Activated T-cell treated with anti-CD3 and anti-CD28 coated beads, Interleukin-2, amount 50 U/mL, for 24 hours (primary cell): ENCODE results near the gene C9orf57.
A peak's percentile ranks its signal among the peaks of the same experiment; 100 is the strongest.
"Not testable (repeated sequence)": the region's sequence is repeated elsewhere in the genome, so short reads cannot be mapped to it uniquely, and the experiment has no call there.

Experiments
- DNase-seq: peaks from one replicate; pipeline ENCODE4 v3.0.0-alpha.2; 2020
- H3K27ac Mint-ChIP-seq: 2 replicates; pipeline ENCODE4 v1.8.0; 2020; ENCODE audit warnings: mild to moderate bottlenecking, mixed read lengths
- H3K27me3 Mint-ChIP-seq: 2 replicates; pipeline ENCODE4 v1.8.0; 2020; ENCODE audit warnings: mixed read lengths
- H3K36me3 Mint-ChIP-seq: 2 replicates; pipeline ENCODE4 v1.8.0; 2020; ENCODE audit warnings: low read depth, mixed read lengths
- H3K4me1 Mint-ChIP-seq: 2 replicates; pipeline ENCODE4 v1.8.0; 2020; ENCODE audit warnings: low read depth, mixed read lengths
- H3K4me3 Mint-ChIP-seq: 2 replicates; pipeline ENCODE4 v1.8.0; 2020; ENCODE audit warnings: mild to moderate bottlenecking, moderate library complexity, mixed read lengths
- H3K9me3 Mint-ChIP-seq: 2 replicates; pipeline ENCODE4 v1.8.0; 2020; ENCODE audit warnings: mixed read lengths

The C9orf57 gene

DNA sequence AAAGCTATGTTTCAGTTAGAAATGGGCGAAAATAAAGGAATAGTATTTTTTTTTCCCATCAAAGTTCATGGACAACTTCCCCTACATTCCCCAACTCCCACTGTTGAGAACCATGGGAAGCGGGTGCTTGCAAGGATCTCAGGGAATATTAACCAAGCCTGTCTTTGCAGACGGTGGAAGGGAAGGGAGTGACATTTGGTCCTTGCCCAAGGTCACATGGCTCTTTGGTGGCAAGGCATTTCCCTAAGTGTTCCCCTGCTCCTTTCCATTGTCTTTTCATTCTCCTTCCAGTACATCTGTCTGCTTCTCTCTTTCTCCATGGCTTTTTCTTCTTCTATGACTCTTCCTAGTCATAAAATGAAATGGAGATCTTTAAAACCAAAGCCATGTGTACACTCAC, 19.0 kb downstream of the C9orf57 start:
- H3K27me3 Mint-ChIP-seq = peaks cover 6% of the 10 kb centered on the region
- H3K36me3 Mint-ChIP-seq = no peaks in the 10 kb centered on the region

DNA sequence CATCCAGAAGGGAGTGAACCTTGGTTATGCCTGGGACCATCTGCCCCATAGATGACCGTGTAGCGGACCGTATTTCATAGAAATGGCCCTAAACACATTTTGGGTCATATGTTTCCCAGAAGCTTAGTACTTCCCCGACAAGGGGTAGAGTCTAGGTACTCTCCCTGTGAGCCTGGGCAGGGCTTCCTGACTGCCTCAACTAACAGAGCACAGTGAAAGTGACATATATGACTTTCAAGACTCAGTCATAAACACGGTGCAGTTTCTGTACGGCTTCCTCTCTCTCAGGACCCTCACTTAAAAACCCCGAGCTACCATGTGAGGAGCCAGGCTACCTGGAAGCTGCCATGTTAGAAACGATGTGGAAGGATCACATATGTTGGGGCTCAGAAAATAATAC, 20.9 kb downstream of the C9orf57 start:
- Mint-ChIP-seq H3K27ac (no peak overlapping the region), H3K4me1 (peaks cover 4% of the 10 kb centered on the region), H3K4me3 (no peak overlapping the region), H3K27me3 (peaks cover 6% of the 10 kb centered on the region), H3K9me3 (no peaks in the 10 kb centered on the region), H3K36me3 (no peaks in the 10 kb centered on the region)
- DNase-seq = no peak

More for the DNA sequence above, 19.0 kb downstream of the C9orf57 start:
- no peak overlapping the region for H3K27ac Mint-ChIP-seq
- H3K9me3 Mint-ChIP-seq = no peaks in the 10 kb centered on the region
- no peak overlapping the region for H3K4me3 Mint-ChIP-seq
- DNase-seq = no peak
- H3K4me1 Mint-ChIP-seq = peaks cover 4% of the 10 kb centered on the region

- Mint-ChIP-seq H3K9me3 (no peaks in the 10 kb centered on the region), H3K27ac (no peak overlapping the region), H3K4me3 (no peak overlapping the region), H3K36me3 (no peaks in the 10 kb centered on the region), H3K4me1 (peaks cover 4% of the 10 kb centered on the region), H3K27me3 (peaks cover 6% of the 10 kb centered on the region)
- peak; percentile 78 for DNase-seq
Observed at GRCh38 chr9:72038890-72039410, 21.5 kb downstream of the C9orf57 start.

DNA sequence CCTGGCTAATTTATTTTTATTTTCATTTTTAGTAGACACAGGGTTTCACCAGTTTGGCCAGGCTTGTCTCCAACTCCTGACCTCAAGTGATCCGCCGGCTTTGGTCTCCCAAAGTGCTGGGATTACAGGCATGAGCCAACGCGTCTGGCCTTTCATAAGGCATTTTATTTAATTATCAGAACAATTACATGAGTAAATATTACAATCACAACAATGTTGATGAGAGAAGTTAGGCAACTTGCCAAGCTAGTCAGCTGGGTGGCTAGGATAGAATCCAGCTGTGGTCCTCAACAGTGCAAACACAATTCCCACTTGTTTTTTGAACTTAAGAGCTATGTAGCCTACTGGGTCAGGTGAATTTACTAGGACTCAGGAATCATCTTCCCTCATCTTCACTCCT, 22.0 kb downstream of the C9orf57 start:
- Mint-ChIP-seq H3K9me3 (no peaks in the 10 kb centered on the region), H3K27ac (no peak overlapping the region), H3K27me3 (peaks cover 6% of the 10 kb centered on the region), H3K4me1 (peaks cover 4% of the 10 kb centered on the region), H3K4me3 (no peak overlapping the region), H3K36me3 (no peaks in the 10 kb centered on the region)
- no peak for DNase-seq

DNA sequence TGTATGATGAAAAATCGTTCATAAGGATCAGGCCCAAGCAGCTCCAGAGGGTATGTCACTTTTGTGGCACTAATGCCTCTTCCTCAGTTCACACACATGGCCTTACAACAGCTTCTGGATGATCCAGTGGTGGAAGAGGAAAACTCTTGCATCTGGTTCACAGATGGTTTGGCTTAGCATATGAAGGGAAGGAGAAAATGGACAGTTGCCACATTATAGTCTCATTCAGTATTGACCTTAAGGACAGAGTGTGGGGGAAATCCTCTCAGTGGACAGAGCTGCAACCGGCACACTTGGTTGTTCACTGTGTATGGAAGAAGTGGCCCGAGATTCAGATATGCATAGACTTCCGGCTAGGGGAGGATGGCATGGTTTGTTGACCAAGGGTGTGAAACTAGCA, 22.8 kb downstream of the C9orf57 start:
- Mint-ChIP-seq H3K36me3 (no peaks in the 10 kb centered on the region), H3K9me3 (no peaks in the 10 kb centered on the region), H3K27me3 (peaks cover 6% of the 10 kb centered on the region), H3K27ac (no peak overlapping the region), H3K4me3 (no peak overlapping the region), H3K4me1 (peaks cover 4% of the 10 kb centered on the region)
- DNase-seq = no peak

DNA sequence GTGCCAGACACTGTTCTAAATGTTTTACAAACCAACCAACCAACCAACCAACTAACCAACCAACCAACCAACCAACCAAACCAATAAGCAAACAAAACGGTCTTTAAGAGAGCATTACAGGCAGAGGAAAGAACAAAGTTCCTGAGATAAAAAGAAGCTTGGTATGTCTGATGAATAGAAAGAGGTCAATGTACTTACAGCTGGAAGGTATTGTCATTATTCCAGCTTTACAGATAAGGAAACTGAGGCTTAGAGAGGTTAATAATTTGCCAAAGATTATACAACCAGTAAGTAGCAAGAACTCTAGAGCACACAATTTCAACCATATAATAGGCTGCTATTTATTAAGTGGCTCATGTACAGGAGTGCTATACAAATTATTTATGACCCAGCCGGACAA, 29.6 kb downstream of the C9orf57 start:
- no peak for DNase-seq
- no peaks in the 10 kb centered on the region for H3K4me1 Mint-ChIP-seq
- no peaks in the 10 kb centered on the region for H3K9me3 Mint-ChIP-seq
- no peak overlapping the region for H3K27ac Mint-ChIP-seq
- H3K4me3 Mint-ChIP-seq = no peak overlapping the region
- no peaks in the 10 kb centered on the region for H3K36me3 Mint-ChIP-seq
- H3K27me3 Mint-ChIP-seq = peaks cover 3% of the 10 kb centered on the region

GRCh38 chr9:72029986-72030385, 30.4 kb downstream of the C9orf57 start:
- Mint-ChIP-seq H3K36me3 (no peaks in the 10 kb centered on the region), H3K4me1 (no peaks in the 10 kb centered on the region), H3K4me3 (no peak overlapping the region), H3K9me3 (no peaks in the 10 kb centered on the region), H3K27me3 (peaks cover 3% of the 10 kb centered on the region), H3K27ac (no peak overlapping the region)
- no peak for DNase-seq

GRCh38 chr9:72025906-72026305, 34.5 kb downstream of the C9orf57 start:
- H3K4me3 Mint-ChIP-seq = no peak overlapping the region
- DNase-seq = no peak

DNA sequence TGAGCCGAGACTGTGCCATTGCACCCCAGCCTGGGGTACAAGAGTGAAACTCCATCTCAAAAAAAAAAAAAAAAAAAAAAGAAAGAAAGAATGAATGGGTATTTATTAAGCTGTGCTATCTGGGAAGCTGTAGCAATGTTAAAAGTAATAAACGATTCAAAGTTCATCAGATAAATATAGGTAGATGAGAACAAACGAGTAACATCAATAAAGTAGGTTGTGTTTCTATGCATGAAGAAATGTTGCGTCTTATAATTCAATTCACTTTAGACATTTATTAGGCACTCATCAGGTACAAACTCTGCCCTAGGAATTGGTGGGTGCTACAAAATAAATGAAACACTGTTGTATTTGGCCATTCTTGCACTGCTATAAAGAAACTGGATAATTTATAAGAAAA, 36.8 kb downstream of the C9orf57 start:
- Mint-ChIP-seq H3K27me3 (no peaks in the 10 kb centered on the region), H3K4me3 (no peak overlapping the region), H3K4me1 (peaks cover 2% of the 10 kb centered on the region), H3K9me3 (no peaks in the 10 kb centered on the region), H3K36me3 (no peaks in the 10 kb centered on the region), H3K27ac (no peak overlapping the region)
- DNase-seq = no peak

More at GRCh38 chr9:72025906-72026305, 34.5 kb downstream of the C9orf57 start:
- Mint-ChIP-seq H3K27ac (no peak overlapping the region), H3K4me1 (peaks cover 2% of the 10 kb centered on the region), H3K36me3 (no peaks in the 10 kb centered on the region), H3K9me3 (no peaks in the 10 kb centered on the region), H3K27me3 (peaks cover 3% of the 10 kb centered on the region)

- no peaks in the 10 kb centered on the region for H3K27me3 Mint-ChIP-seq
- DNase-seq = no peak
- no peak overlapping the region for H3K4me3 Mint-ChIP-seq
- H3K9me3 Mint-ChIP-seq = no peaks in the 10 kb centered on the region
- H3K4me1 Mint-ChIP-seq = peaks cover 2% of the 10 kb centered on the region
- no peaks in the 10 kb centered on the region for H3K36me3 Mint-ChIP-seq
- no peak overlapping the region for H3K27ac Mint-ChIP-seq
Observed at GRCh38 chr9:72022841-72023240, 37.6 kb downstream of the C9orf57 start.

DNA sequence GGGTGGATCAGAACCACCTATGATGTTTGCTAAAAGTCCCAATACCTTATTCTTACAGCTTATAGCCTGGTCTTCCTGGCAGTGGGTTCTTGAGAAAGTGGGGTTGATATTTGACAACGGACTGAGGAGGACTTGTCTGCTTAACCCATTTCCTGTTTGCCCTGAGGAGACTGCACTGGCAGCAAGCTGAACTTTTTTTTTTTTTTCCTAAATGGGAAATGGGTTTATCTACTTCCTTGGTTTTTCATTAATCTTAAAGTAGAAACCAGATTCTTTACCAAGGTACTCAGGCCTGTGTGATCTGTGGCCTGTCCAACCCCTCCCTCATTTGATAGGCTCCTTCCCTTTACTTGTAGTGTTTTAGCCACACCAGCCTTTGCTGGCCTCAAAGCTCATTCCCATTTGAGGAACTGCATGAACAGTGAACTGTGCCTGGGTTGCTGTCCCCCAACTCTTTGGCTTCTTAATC, 47.1 kb downstream of the C9orf57 start:
- Mint-ChIP-seq H3K9me3 (no peaks in the 10 kb centered on the region), H3K4me3 (no peak overlapping the region), H3K27ac (no peak overlapping the region), H3K27me3 (no peaks in the 10 kb centered on the region), H3K36me3 (no peaks in the 10 kb centered on the region), H3K4me1 (peaks cover 10% of the 10 kb centered on the region)
- DNase-seq = no peak

DNA sequence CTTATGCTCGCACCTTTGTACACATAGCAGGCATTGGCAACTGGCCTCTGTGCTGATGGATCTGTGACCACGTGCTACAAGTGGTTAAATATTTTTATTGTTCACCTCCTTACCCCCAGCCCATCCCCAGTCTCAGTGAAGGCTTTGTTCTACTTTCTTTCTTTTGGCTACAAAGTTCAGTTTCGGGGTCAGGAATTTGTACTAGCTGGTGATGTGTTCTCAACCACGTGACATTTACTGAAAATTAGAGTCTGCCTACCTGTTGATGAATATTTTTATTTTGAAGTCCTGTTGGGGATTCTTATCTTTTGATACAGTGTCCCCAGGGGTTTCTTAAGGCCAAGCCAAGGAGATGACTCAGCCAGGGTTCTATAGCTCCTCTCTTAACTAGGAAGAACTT, 47.8 kb downstream of the C9orf57 start:
- Mint-ChIP-seq H3K9me3 (no peaks in the 10 kb centered on the region), H3K4me3 (no peak overlapping the region), H3K27ac (no peak overlapping the region), H3K4me1 (peaks cover 10% of the 10 kb centered on the region), H3K27me3 (no peaks in the 10 kb centered on the region), H3K36me3 (no peaks in the 10 kb centered on the region)
- no peak for DNase-seq

DNA sequence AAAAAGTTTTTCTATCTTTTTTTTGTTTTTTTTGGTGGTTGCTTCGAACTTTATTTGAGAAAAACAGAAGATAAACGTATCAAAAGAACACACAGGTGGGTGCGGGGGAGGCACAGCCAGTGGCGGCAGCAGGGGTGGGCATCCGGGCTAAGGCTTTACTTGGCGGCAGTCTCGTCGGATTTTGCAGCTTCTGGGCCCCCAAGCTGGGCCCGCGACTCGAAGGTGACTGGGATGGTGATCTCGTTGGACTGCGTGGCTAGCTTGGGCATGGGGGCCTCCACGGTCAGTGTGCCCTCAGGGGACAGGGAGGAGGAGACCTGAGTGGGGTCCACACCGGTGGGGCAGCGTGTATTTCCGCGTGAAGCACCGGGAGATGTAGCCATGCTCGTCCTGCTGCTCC, 52.7 kb downstream of the C9orf57 start:
- H3K27me3 Mint-ChIP-seq, H3K4me1 Mint-ChIP-seq, H3K27ac Mint-ChIP-seq, H3K9me3 Mint-ChIP-seq, H3K36me3 Mint-ChIP-seq, H3K4me3 Mint-ChIP-seq, DNase-seq: not testable (repeated sequence)

- H3K4me1 Mint-ChIP-seq = no peaks in the 10 kb centered on the region
- no peak overlapping the region for H3K4me3 Mint-ChIP-seq
- H3K9me3 Mint-ChIP-seq = no peaks in the 10 kb centered on the region
- H3K36me3 Mint-ChIP-seq = no peaks in the 10 kb centered on the region
- no peak for DNase-seq
- no peak overlapping the region for H3K27ac Mint-ChIP-seq
- no peaks in the 10 kb centered on the region for H3K27me3 Mint-ChIP-seq
Observed at GRCh38 chr9:72006501-72006900, 53.9 kb downstream of the C9orf57 start.

DNA sequence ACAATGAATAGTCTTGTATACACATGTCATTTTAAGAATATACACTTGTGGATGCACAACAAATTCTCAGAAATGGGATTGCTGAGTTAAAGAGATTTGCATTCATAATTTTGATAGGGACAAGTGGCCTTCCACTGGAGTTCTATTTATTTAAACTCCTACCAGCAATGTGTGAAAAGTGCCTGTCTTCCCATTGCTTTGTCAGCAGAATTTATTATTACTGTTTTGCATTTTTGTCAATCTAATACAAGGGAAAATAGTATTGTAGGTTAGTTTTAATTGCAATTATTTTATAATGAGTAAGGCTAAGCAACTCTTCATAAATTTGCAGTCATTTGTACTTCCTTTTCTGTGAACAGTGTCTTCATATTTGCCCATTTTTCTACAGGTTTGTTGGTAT, 55.0 kb downstream of the C9orf57 start:
- H3K27ac Mint-ChIP-seq = no peak overlapping the region
- no peaks in the 10 kb centered on the region for H3K9me3 Mint-ChIP-seq
- no peak for DNase-seq
- H3K36me3 Mint-ChIP-seq = no peaks in the 10 kb centered on the region
- H3K27me3 Mint-ChIP-seq = no peaks in the 10 kb centered on the region
- H3K4me3 Mint-ChIP-seq = no peak overlapping the region
- H3K4me1 Mint-ChIP-seq = no peaks in the 10 kb centered on the region
